ENCODE measurements around the gene CXXC1. TPM values are rescaled to one million over a fixed set of nuclear protein-coding genes. Genes with fewer than 3 reads are reported as not detected.
A peak's percentile ranks its signal among the peaks of the same experiment; 100 is the strongest.

Gene CXXC1
- total RNA-seq, result 78.6 TPM

GRCh38 chr18:50287441-50288347 lies at the start of gene CXXC1:
CXXC1 (minus strand) TSS chr18:50287692; CDS start chr18:50287589, 103 bp downstream.
- Histone ChIP-seq H3K9me3 (no peaks in the 10 kb centered on the region), H3K4me3 (peak within 1 kb of the TSS; percentile 65 to 78), H3K27ac (peak within 1 kb of the TSS; percentile 89), H3K4me1 (peaks cover 11% of the 10 kb centered on the region), H3K36me3 (peaks cover 0 to 29% of the 10 kb centered on the region in 2 donors), H3K27me3 (no peaks in the 10 kb centered on the region)
- intact Hi-C loops (cut with DNase I), result no loop called here
- peak in 1 of 2 donors; percentile 100 for DNase-seq (ENCODE audit: extremely low spot score in 2 of 2)
- peak in 1 of 2 donors; percentile 18 for TF ChIP-seq POLR2A (IDR thresholded peaks at IDR 0.05)
- TF ChIP-seq CTCF (IDR thresholded peaks at IDR 0.05), result peak; percentile 2 to 72 (median 43)
- TF ChIP-seq POLR2AphosphoS5 (IDR thresholded peaks at IDR 0.05; ENCODE audit: insufficient read depth in 1 of 2, low read depth in 1 of 2), result peak; percentile 95 to 96

- Histone ChIP-seq H3K9me3 (no peaks in the 10 kb centered on the region), H3K27me3 (no peaks in the 10 kb centered on the region), H3K4me3 (no peak overlapping the region), H3K36me3 (no peaks in the 10 kb centered on the region), H3K27ac (no peak overlapping the region), H3K4me1 (no peaks in the 10 kb centered on the region)
- intact Hi-C loops (cut with DNase I), result no loop called here
- no peak for DNase-seq (ENCODE audit: extremely low spot score in 2 of 2)
- TF ChIP-seq CTCF (IDR thresholded peaks at IDR 0.05), result no peak
- no peak for TF ChIP-seq POLR2AphosphoS5 (IDR thresholded peaks at IDR 0.05; ENCODE audit: insufficient read depth in 1 of 2, low read depth in 1 of 2)
- TF ChIP-seq POLR2A (IDR thresholded peaks at IDR 0.05), result no peak
These were observed 47.2 kb upstream of the CXXC1 start for GRCh38 chr18:50334546-50335152.

- Histone ChIP-seq H3K27ac (no peak overlapping the region), H3K9me3 (no peaks in the 10 kb centered on the region), H3K27me3 (no peaks in the 10 kb centered on the region), H3K4me1 (no peaks in the 10 kb centered on the region), H3K4me3 (no peak overlapping the region), H3K36me3 (no peaks in the 10 kb centered on the region)
- TF ChIP-seq POLR2AphosphoS5 (IDR thresholded peaks at IDR 0.05; ENCODE audit: insufficient read depth in 1 of 2, low read depth in 1 of 2), result no peak
- intact Hi-C loops (cut with DNase I), result no loop called here
- DNase-seq (ENCODE audit: extremely low spot score in 2 of 2), result no peak
These were observed 44.2 kb upstream of the CXXC1 start for GRCh38 chr18:50331691-50332090.

- no peaks in the 10 kb centered on the region for H3K27me3 ChIP-seq
- no peak overlapping the region for H3K27ac ChIP-seq
- intact Hi-C loops (cut with DNase I), result no loop called here
- no peaks in the 10 kb centered on the region for H3K9me3 ChIP-seq
- no peak overlapping the region for H3K4me3 ChIP-seq
- no peak for TF ChIP-seq CTCF (IDR thresholded peaks at IDR 0.05)
- TF ChIP-seq POLR2A (IDR thresholded peaks at IDR 0.05), result no peak
- TF ChIP-seq POLR2AphosphoS5 (IDR thresholded peaks at IDR 0.05; ENCODE audit: insufficient read depth in 1 of 2, low read depth in 1 of 2), result no peak
- H3K36me3 ChIP-seq, result no peaks in the 10 kb centered on the region
- H3K4me1 ChIP-seq, result no peaks in the 10 kb centered on the region
- DNase-seq (ENCODE audit: extremely low spot score in 2 of 2), result no peak
These were observed 42.7 kb upstream of the CXXC1 start for GRCh38 chr18:50330176-50330575.

GRCh38 chr18:50327983-50328382 lies 40.5 kb upstream of the CXXC1 start:
- H3K4me3 ChIP-seq, result no peak overlapping the region
- no peaks in the 10 kb centered on the region for H3K9me3 ChIP-seq
- intact Hi-C loops (cut with DNase I), result no loop called here
- no peak for TF ChIP-seq CTCF (IDR thresholded peaks at IDR 0.05)
- no peak for TF ChIP-seq POLR2AphosphoS5 (IDR thresholded peaks at IDR 0.05; ENCODE audit: insufficient read depth in 1 of 2, low read depth in 1 of 2)
- no peak for TF ChIP-seq POLR2A (IDR thresholded peaks at IDR 0.05)
- H3K27ac ChIP-seq, result no peak overlapping the region
- H3K4me1 ChIP-seq, result no peaks in the 10 kb centered on the region
- no peaks in the 10 kb centered on the region for H3K27me3 ChIP-seq
- no peaks in the 10 kb centered on the region for H3K36me3 ChIP-seq
- no peak for DNase-seq (ENCODE audit: extremely low spot score in 2 of 2)

All from vagina (tissue), 2 donors.